OCI-LY7 (cell line): ENCODE results near the gene CORO2B.

Source experiments
- EZH2phosphoT487 ChIP-seq: fragments of 200-600 bp; sonication (generic); IDR thresholded peaks from 2 replicates; pipeline ENCODE4 v1.6.1; 2018; ENCODE audit warnings: low read depth, borderline replicate concordance, mild to moderate bottlenecking, mixed run types, antibody characterized with exemption, low read length, moderate library complexity, mixed read lengths
- TF ChIP-seq, protein P1 (sequence below): fragments of 200-600 bp; sonication (generic); conservative IDR thresholded peaks from 2 replicates; pipeline ENCODE4 v1.5.1; 2014; ENCODE audit warnings: mild to moderate bottlenecking, antibody characterized with exemption, low read length, moderate library complexity, mixed read lengths

DNA sequence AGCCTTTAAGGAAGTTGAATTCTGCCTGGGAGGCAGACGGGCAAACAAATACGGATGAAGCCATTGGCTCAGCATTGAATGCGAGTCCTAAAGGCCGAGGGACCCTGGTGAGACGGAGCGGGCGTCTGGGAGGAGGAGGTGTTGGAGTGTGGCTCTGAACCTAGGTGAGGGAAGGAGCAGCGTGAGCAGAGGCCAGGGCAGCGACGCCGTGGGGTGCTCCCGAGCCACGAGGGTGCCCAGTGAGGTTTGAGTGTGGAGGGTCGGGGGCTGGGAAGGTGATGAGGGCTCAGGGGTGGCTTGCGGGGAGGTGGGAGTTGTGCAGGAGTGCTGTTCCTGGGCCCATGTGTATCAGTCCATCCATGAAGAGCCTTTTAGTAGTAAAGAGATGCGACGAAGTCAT, 17.0 kb downstream of the CORO2B start:
- TF ChIP-seq, protein P1, sequence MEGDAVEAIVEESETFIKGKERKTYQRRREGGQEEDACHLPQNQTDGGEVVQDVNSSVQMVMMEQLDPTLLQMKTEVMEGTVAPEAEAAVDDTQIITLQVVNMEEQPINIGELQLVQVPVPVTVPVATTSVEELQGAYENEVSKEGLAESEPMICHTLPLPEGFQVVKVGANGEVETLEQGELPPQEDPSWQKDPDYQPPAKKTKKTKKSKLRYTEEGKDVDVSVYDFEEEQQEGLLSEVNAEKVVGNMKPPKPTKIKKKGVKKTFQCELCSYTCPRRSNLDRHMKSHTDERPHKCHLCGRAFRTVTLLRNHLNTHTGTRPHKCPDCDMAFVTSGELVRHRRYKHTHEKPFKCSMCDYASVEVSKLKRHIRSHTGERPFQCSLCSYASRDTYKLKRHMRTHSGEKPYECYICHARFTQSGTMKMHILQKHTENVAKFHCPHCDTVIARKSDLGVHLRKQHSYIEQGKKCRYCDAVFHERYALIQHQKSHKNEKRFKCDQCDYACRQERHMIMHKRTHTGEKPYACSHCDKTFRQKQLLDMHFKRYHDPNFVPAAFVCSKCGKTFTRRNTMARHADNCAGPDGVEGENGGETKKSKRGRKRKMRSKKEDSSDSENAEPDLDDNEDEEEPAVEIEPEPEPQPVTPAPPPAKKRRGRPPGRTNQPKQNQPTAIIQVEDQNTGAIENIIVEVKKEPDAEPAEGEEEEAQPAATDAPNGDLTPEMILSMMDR = no peak
- TF ChIP-seq EZH2phosphoT487 = no peak
